Ovary (tissue), 10 donors: ENCODE data around the gene GET4. TPM values are rescaled to one million over a fixed set of nuclear protein-coding genes. Genes with fewer than 3 reads are reported as not detected.
A peak's percentile ranks its signal among the peaks of the same experiment; 100 is the strongest.

Experiments
- DNase-seq, 5 donors: peaks; one replicate each; pipeline ENCODE4 v3.0.0-alpha.2; 2019 to 2020
- H3K27ac ChIP-seq, 2 donors: fragments of 200-600 bp; one replicate each; pipeline versions ENCODE4 v1.5.1 to v1.8.0; 2019 to 2022
- H3K27me3 ChIP-seq: fragments of 200-600 bp; one replicate; pipeline ENCODE4 v1.8.0; 2022
- H3K36me3 ChIP-seq: fragments of 200-600 bp; sonication (generic); one replicate; pipeline ENCODE4 v1.5.1; 2019
- H3K4me1 ChIP-seq: one replicate; pipeline ENCODE4 v1.8.1; 2013; ENCODE audit warnings: mild to moderate bottlenecking, moderate library complexity; ENCODE audit not compliant: insufficient read depth
- H3K4me3 ChIP-seq: fragments of 200-600 bp; sonication (generic); one replicate; pipeline ENCODE4 v1.5.1; 2017
- H3K9me3 ChIP-seq, 2 donors: fragments of 200-600 bp in 1 of 2; sonication (generic) in 1 of 2; one replicate each; pipeline versions ENCODE4 v1.5.1 to v1.8.1; 2013 to 2019; ENCODE audit warnings: mild to moderate bottlenecking in 1 of 2, moderate library complexity in 1 of 2
- CTCF ChIP-seq, 3 donors: fragments of 450-650 bp in 2 of 3; fragments of 200-600 bp in 1 of 3; IDR thresholded peaks; one replicate each; pipeline versions ENCODE4 v1.5.1 to v1.8.0; 2016 to 2022; ENCODE audit warnings: antibody characterized with exemption in 3 of 3, mild to moderate bottlenecking in 1 of 3
- EP300 ChIP-seq: sonication (generic); formaldehyde crosslinking; IDR thresholded peaks from one replicate; pipeline ENCODE4 v1.6.1; 2017; ENCODE audit warnings: antibody characterized with exemption
- POLR2A ChIP-seq: fragments of 450-650 bp; IDR thresholded peaks from one replicate; pipeline ENCODE4 v1.6.1; 2017; ENCODE audit warnings: antibody characterized with exemption, mild to moderate bottlenecking, moderate library complexity
- WGBS, 3 donors: extraction: QIAGEN DNeasy Blood & Tissue Kit in 1 of 3; methylation state at CpG; one replicate each; pipeline versions ENCODE4 v1.1.5 to v1.1.7; 2013 to 2017; 5-methylcytosine and 5-hydroxymethylcytosine counted together
- intact Hi-C, 4 donors: fragments of 100-400 bp; cut with DNase I; formaldehyde crosslinking; loops; one replicate each; pipeline versions ENCODE4 v1.11.0 to v1.15.1; 2022 to 2023
- long read RNA-seq, 3 donors: library from polyadenylated mRNA in 2 of 3; unstranded in 2 of 3; transcript quantifications; one replicate each; pipeline ENCODE4 v2.0.0 and lab custom pipeline, GENCODE V29; 2021 to 2026
- polyA plus RNA-seq, 2 donors: library from polyadenylated mRNA; stranded (reverse); fragments of 200-250 nt in 1 of 2; fragments of 350-450 nt in 1 of 2; fragmentation: Illumina TruSeq in 1 of 2; extraction: RNeasy Lipid Tissue Mini Kit (QIAGEN cat#74804) in 1 of 2; gene quantifications; one replicate each; pipeline ENCODE4 v1.2.3, GENCODE V29; 2013 to 2014
- total RNA-seq, 7 donors: library from RNA; depleted of rRNA in 2 of 7; stranded (reverse); fragments of >200 nt in 2 of 7; fragmentation: NEBNext Ultra II Directional in 3 of 7; extraction: Animal tissue kit (Norgen Biotek cat#: 25700) in 3 of 7; gene quantifications; one replicate each; pipeline versions ENCODE4 v1.1.0 to v1.2.4, GENCODE V29; 2016 to 2023
- donor health status: DM: no; HTN: no; CAD: no; lungs with moderate emphysema.
- donor health status: DM: no; HTN: no; CAD: no.
- donor health status: Bipolar disorder and iron deficiency.
- donor health status: DM: yes; HTN: yes; CAD: no.
- donor health status: DM: no; HTN: no; CAD: no.
- donor health status: DM: yes; HTN: yes; CAD: no.

GET4 gene
- total RNA-seq (10 to 100 TPM; 16.8 to 37.6 (median 30.4) TPM), polyA plus RNA-seq (10 to 100 TPM in 1 of 2 donors, 1 to 10 TPM in 1; 7.2 to 37.2 TPM)
- long read RNA-seq, donor 1, full-length matches to known transcripts = 81 of 108 reads
- long read RNA-seq, donor 1, partial matches to known transcripts = 9 of 108 reads
- long read RNA-seq, donor 1, other reads (novel, unspliced or antisense) = 18 of 108 reads
- long read RNA-seq, donor 2, full-length matches to known transcripts = 35 of 40 reads
- long read RNA-seq, donor 2, partial matches to known transcripts = 0 of 40 reads
- long read RNA-seq, donor 2, other reads (novel, unspliced or antisense) = 5 of 40 reads
- long read RNA-seq, donor 3, full-length matches to known transcripts = 77 of 105 reads
- long read RNA-seq, donor 3, partial matches to known transcripts = 1 of 105 reads
- long read RNA-seq, donor 3, other reads (novel, unspliced or antisense) = 27 of 105 reads

- peak; percentile 96 to 99 (median 98) for DNase-seq
- WGBS, 3 donors = 0 to 1% (median 1%) methylated on average over 58 to 124 of the region's 129 CpGs
- no peaks in the 10 kb centered on the region for H3K9me3 ChIP-seq
- H3K36me3 ChIP-seq = no peaks in the 10 kb centered on the region
- H3K27ac ChIP-seq = peak within 1 kb of the TSS; percentile 82 to 85
- intact Hi-C loops = loop anchor here in 2 of 4 donors (10.0 kb wide), 2 partner anchors 92 to 352 kb away; no protein-coding TSS in a partner anchor
- H3K27me3 ChIP-seq = no peaks in the 10 kb centered on the region
- H3K4me1 ChIP-seq = peaks cover 22% of the 10 kb centered on the region
- H3K4me3 ChIP-seq = peak within 1 kb of the TSS; percentile 95
- TF ChIP-seq POLR2A (peak; percentile 85), CTCF (IDR thresholded peaks at IDR 0.05) (peak; percentile 9 to 50 (median 46)), EP300 (no peak)
These were observed at the start of gene GET4 for GRCh38 chr7:876077-876971. Gene GET4, plus strand, starts transcription at chr7:876554. Its CDS starts 92 bp downstream, at chr7:876646.

- TF ChIP-seq CTCF (IDR thresholded peaks at IDR 0.05) (no peak), EP300 (no peak), POLR2A (no peak)
- H3K27me3 ChIP-seq = no peaks in the 10 kb centered on the region
- no peak overlapping the region for H3K4me3 ChIP-seq
- no peaks in the 10 kb centered on the region for H3K9me3 ChIP-seq
- intact Hi-C loops = no loop called here
- WGBS, 3 donors = 89 to 91% (median 90%) methylated on average over 14 of the region's 14 CpGs
- peaks cover 26% of the 10 kb centered on the region for H3K4me1 ChIP-seq
- peak overlapping the region in 1 of 2 donors; percentile 32 for H3K27ac ChIP-seq
- no peaks in the 10 kb centered on the region for H3K36me3 ChIP-seq
- DNase-seq = peak in 1 of 5 donors; percentile 19
These were observed 47.4 kb upstream of the GET4 start for GRCh38 chr7:828793-829561.

GRCh38 chr7:830069-830468 is 46.3 kb upstream of the GET4 start:
- H3K27ac ChIP-seq = peak overlapping the region in 1 of 2 donors; percentile 89
- peaks cover 26% of the 10 kb centered on the region for H3K4me1 ChIP-seq
- no peaks in the 10 kb centered on the region for H3K36me3 ChIP-seq
- H3K9me3 ChIP-seq = no peaks in the 10 kb centered on the region
- peak in 1 of 5 donors; percentile 36 for DNase-seq
- no peak for TF ChIP-seq CTCF (IDR thresholded peaks at IDR 0.05)
- TF ChIP-seq EP300 = no peak
- TF ChIP-seq POLR2A = no peak
- H3K4me3 ChIP-seq = no peak overlapping the region
- WGBS, 3 donors = 74 to 83% (median 78%) methylated on average over 12 of the region's 12 CpGs
- no peaks in the 10 kb centered on the region for H3K27me3 ChIP-seq
- intact Hi-C loops = loop anchor here in 2 of 4 donors (5.0 to 10.0 kb wide), 3 partner anchors 37 to 45 kb away; no protein-coding TSS in a partner anchor
